ENCODE results near the gene CCNL2. TPM values are rescaled to one million over a fixed set of nuclear protein-coding genes. Genes with fewer than 3 reads are reported as not detected.
A peak's percentile ranks its signal among the peaks of the same experiment; 100 is the strongest.

Gene CCNL2
- total and polyA plus RNA-seq, 12 donors, result 38.5 to 243 (median 48.0) TPM

GRCh38 chr1:1438531-1439381 is 39.6 kb upstream of the CCNL2 start:
- no peak for TF ChIP-seq CTCF (IDR thresholded peaks at IDR 0.05)
- DNase-seq (no peak), ATAC-seq (no peak)
- H3K36me3 ChIP-seq, result peaks cover 0 to 9% (median 0%) of the 10 kb centered on the region in 9 donors
- H3K4me1 ChIP-seq, result peaks cover 23 to 54% (median 39%) of the 10 kb centered on the region in 9 donors
- intact Hi-C loops (cut with DNase I), result loop anchor here in 2 of 10 donors (5.0 to 10.0 kb wide), 2 partner anchors 36 to 66 kb away; no protein-coding TSS in a partner anchor
- H3K27ac ChIP-seq, result no peak overlapping the region
- WGBS, 2 donors, result 88 to 92% methylated on average over 45 of the region's 45 CpGs
- H3K27me3 ChIP-seq, result peaks cover 0 to 40% (median 9%) of the 10 kb centered on the region in 7 donors
- H3K4me3 ChIP-seq, result no peak overlapping the region
- H3K9me3 ChIP-seq, result no peaks in the 10 kb centered on the region

GRCh38 chr1:1437904-1438376 is 38.8 kb upstream of the CCNL2 start:
- H3K9me3 ChIP-seq, result no peaks in the 10 kb centered on the region
- 67 to 73% methylated on average over 11 of the region's 11 CpGs for WGBS, 2 donors
- no peak overlapping the region for H3K27ac ChIP-seq

GRCh38 chr1:1437033-1437903 is 38.1 kb upstream of the CCNL2 start:
- no peaks in the 10 kb centered on the region for H3K9me3 ChIP-seq
- 79 to 82% methylated on average over 31 of the region's 31 CpGs for WGBS, 2 donors
- peaks cover 32 to 69% (median 54%) of the 10 kb centered on the region in 9 donors for H3K4me1 ChIP-seq
- H3K27ac ChIP-seq, result no peak overlapping the region
- peaks cover 0 to 9% (median 0%) of the 10 kb centered on the region in 9 donors for H3K36me3 ChIP-seq
- peak overlapping the region in 7 of 10 donors; percentile 60 to 69 (median 65) for H3K4me3 ChIP-seq
- TF ChIP-seq CTCF (IDR thresholded peaks at IDR 0.05), result no peak
- intact Hi-C loops (cut with DNase I), result loop anchor here in 2 of 10 donors (5.0 to 10.0 kb wide), 2 partner anchors 35 to 68 kb away; no protein-coding TSS in a partner anchor
- DNase-seq, result no peak
- H3K27me3 ChIP-seq, result peaks cover 0 to 48% (median 9%) of the 10 kb centered on the region in 7 donors
- no peak for ATAC-seq

More at GRCh38 chr1:1437904-1438376, 38.8 kb upstream of the CCNL2 start:
- ATAC-seq (no peak), DNase-seq (no peak)
- Histone ChIP-seq H3K36me3 (peaks cover 0 to 9% (median 0%) of the 10 kb centered on the region in 9 donors), H3K4me3 (no peak overlapping the region), H3K27me3 (peaks cover 0 to 48% (median 9%) of the 10 kb centered on the region in 7 donors), H3K4me1 (peaks cover 26 to 62% (median 47%) of the 10 kb centered on the region in 9 donors)
- intact Hi-C loops (cut with DNase I), result loop anchor here in 2 of 10 donors (5.0 to 10.0 kb wide), 2 partner anchors 36 to 67 kb away; no protein-coding TSS in a partner anchor
- TF ChIP-seq CTCF (IDR thresholded peaks at IDR 0.05), result no peak
